AG09319 (cell line): ENCODE measurements around the gene TBATA.

Source experiments
- DNase-seq: peaks from one replicate; pipeline ENCODE4 v3.0.0-alpha.2; 2010; ENCODE audit warnings: low read depth; ENCODE audit errors: extremely low read depth
- CTCF ChIP-seq: IDR thresholded peaks from 2 replicates; pipeline ENCODE4 v1.5.1; 2011; ENCODE audit warnings: low read depth, mild to moderate bottlenecking, inconsistent platforms, low read length, moderate library complexity

Gene TBATA

GRCh38 chr10:70740406-70741288 lies 44.5 kb downstream of the TBATA start:
- DNase-seq, result no peak
- TF ChIP-seq CTCF, result no peak

- DNase-seq, result no peak
- TF ChIP-seq CTCF, result no peak
These were observed 46.4 kb downstream of the TBATA start for GRCh38 chr10:70738761-70739121.

- TF ChIP-seq CTCF, result no peak
- no peak for DNase-seq
These were observed 47.0 kb downstream of the TBATA start for GRCh38 chr10:70738006-70738760.

GRCh38 chr10:70737250-70737649 lies 47.9 kb downstream of the TBATA start:
- DNase-seq, result no peak
- no peak for TF ChIP-seq CTCF

GRCh38 chr10:70736525-70736924 lies 48.7 kb downstream of the TBATA start:
- no peak for TF ChIP-seq CTCF

DNA sequence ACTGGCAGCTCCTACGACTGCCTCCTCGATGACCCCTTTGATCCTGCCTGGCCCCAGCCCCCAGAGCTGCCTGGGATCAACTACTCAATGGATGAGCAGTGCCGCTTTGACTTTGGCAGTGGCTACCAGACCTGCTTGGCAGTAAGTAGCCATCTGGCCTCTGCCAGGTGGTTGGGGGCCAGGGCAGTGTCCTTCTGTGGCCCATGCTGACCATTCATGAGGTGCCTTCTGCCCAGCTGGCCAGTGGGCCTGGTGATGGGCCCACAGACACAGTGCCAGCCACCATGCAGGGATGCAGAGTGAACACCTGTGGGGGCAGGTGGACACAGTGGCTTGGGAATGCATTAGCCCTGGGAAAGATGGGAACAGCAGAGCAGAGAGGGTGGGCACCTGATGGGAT lies 50.0 kb downstream of the TBATA start:
- TF ChIP-seq CTCF, result no peak
- no peak for DNase-seq

More at GRCh38 chr10:70736525-70736924, 48.7 kb downstream of the TBATA start:
- DNase-seq, result no peak

DNA sequence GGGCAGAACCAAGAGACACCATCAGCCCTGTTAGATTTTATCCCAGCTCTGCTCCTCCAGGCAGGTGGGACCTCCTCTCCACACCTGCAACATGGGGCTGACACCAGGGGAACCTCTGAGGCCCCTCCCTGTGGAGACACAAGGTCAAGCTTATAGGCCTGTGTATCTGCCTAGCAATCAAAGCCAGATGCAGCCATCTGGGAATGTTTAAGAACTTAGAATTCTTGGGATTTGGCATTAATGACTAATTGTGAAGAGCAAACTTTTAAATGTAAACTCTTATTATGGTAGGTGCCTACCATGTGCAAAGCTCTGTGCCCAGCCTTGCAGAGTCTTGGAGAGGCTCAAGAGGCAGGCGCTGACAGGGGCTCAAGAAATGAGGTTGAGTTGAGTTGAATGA lies 52.1 kb downstream of the TBATA start:
- peak; percentile 16 for DNase-seq
- TF ChIP-seq CTCF, result no peak
